Activated T-cell treated with anti-CD3 and anti-CD28 coated beads for 48 hours (primary cell): ENCODE data around the gene BSCL2.
"Not testable (repeated sequence)": the region's sequence is repeated elsewhere in the genome, so short reads cannot be mapped to it uniquely, and the experiment has no call there.

Source experiments
- DNase-seq: peaks from one replicate; pipeline ENCODE4 v3.0.0-alpha.2; 2020; ENCODE audit warnings: low read depth

The BSCL2 gene

DNA sequence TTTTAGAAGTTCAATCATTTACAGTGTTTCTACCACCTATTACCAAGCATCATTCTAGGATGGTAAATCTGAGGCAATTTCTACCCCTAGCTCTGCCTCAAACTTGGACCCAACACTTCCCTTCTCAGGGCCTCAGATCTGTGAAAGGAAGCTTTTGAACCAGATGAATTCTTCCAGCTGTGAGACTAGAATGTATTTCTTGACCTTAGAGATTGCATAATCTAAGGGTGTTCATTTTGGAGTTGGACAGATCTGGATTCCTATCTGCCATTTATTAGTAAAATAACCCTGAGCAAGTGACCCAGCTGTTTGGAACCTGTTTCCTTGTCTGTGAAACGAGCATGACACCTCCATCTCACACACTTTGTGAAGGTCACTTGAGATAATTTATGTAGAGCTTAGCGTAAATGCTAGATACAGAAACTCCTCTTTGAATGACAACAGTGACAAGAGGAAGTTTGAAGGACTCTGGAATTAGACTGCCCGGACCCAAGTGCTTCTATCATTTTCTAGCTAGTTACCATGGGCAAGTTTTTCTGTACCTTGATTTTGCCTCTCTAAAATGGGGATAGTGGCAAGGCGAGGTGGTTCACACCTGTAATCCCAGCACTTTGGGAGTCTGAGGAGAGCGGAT lies 50.3 kb downstream of the BSCL2 start:
- no peak for DNase-seq

DNA sequence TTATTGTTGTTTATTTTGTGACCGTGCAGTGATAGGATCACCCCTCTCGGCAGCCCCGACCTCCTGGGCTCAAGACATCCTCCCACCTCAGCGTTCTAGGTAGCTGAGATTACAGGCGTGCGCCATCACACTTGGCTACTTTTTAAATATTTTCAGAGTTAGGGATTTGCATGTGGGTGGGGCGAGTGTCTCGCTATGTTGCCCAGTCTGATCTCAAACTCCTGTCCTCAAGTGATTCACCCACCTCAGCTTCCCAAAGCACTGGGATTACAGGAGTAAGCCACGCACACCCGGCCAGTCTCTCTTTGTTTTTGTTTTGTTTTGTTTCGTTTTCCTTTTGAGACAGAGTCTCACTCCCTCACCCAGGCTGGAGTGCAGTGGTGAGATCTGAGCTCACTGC lies 52.9 kb downstream of the BSCL2 start:
- no peak for DNase-seq

DNA sequence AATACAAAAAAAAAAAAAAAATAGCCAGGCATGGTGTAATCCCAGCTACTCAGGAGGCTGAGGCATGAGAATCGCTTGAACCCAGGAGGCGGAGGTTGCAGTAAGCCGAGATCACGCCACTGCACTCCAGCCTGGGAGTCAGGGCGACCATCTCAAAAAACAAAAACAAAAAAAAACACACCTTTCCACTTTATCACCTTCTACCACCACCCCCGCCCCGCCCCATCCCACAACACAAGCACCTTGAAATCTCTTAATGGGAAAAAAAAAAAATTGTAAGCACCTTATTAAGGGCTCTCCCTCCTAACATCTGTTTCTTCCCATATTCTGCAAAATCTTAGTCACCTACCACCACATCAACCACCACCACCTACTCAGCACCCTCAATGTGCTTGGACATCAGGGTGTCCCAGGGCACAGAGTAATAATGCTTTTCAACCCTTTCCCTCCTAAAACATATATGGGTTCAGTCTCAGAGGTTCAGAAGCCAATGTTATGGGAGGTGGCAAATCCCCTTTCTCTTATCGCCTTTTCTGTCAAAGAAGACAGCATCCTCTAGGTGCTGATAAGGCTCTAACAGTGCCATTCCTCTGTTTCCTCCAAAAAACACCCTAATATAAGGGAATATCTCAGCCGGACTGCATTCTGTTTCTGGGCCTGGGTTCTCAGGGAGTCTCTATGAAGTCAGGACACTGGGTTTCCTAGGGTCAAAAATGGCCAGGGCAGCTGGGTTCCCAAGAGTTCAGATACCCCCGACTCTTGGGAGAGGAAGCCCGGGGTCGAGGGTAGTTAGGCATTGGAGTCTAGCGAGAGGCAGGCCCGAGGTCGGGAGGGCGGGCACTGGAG lies 54.8 kb downstream of the BSCL2 start:
- no peak for DNase-seq

DNA sequence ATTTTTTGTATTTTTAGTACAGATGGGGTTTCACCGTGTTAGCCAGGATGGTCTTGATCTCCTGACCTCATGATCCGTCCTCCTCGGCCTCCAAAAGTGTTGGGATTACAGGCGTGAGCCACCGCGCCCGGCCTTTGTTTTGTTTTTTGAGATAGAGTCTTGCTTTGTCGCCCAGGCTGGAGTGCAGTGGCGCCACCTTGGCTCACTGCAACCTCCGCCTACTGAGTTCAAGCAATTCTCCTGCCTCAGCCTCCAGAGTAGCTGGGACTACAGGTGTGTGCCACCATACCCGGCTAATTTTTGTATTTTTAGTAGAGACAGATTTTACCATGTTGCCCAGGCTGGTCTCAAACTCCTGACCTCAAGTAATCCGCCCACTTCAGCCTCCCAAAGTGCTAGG lies 56.9 kb downstream of the BSCL2 start:
- DNase-seq = not testable (repeated sequence)

DNA sequence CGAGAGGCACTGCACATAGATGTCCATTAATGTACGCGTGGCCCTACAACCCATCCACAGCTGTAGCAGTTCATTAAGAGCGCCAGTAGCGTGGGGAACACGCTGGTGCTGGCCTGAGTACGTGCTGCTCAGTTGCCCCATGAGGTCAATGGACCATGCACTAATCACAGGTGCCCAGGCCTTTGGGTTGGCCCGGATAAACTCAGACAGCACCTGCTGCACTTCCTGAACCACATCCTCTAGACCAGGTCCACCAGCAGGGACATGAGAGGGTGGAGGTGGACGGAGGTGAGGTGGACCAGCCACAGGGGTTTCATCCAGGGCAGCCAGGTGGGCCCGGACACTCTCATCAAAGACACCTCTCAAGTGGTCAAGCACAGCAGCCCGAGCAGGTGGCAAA lies 57.7 kb downstream of the BSCL2 start:
- DNase-seq = no peak

DNA sequence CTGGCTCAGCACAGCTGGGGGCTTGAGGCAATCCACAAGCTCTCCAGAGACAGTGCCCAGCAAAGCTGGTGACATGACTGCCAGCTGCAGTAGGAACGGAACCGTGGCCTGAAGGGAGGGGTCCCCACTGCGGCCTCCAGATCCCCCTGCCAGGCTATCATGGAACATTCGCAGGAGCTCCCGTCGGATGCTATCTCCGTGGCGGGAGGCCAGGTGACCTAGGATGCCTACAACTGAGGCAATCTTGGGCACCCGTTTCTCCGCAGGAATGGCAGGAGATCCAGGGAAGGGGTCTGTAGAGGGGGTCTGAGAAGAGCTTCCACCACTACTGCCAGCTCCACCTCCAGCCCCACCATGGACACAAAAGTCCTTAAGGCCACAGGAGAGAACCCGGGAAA lies 58.3 kb downstream of the BSCL2 start:
- DNase-seq = no peak

DNA sequence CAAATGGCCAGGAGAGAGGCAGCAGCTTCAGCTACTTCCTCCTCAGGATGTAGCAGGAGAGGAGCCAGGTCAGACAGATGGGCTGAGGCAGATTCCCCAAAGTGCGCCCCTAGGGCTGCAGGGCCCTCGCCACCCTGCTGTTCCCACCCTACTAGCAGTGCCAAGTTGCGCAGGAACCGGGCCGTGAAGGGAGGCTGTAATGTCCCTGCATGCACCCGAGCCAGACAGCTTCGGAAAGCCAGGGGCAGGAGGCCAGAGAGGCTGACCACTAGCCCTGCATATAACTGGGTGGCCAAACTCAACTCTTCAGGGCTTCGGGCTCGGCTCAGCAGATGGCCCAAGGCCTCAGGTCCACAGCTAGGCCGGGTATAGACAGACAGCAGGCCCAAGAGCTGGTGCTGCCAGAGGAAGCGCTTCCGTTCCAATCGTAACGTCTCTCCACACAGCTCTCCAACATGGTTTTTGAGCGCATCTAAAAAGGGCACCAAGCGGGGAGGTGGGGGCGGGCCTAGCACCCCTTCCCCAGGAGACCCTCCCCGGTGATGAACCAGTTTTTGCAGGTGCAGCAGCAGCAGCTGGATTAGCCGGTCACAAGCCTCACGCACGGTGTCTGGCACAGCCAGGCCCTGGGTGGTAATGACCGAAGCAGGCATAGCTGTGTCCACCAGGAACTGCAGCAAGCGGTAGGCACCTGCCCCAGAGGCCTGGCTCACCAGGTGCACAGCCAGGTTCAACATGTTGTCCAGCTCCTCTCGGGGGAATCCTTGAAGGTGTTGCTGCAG lies 58.8 kb downstream of the BSCL2 start:
- no peak for DNase-seq

DNA sequence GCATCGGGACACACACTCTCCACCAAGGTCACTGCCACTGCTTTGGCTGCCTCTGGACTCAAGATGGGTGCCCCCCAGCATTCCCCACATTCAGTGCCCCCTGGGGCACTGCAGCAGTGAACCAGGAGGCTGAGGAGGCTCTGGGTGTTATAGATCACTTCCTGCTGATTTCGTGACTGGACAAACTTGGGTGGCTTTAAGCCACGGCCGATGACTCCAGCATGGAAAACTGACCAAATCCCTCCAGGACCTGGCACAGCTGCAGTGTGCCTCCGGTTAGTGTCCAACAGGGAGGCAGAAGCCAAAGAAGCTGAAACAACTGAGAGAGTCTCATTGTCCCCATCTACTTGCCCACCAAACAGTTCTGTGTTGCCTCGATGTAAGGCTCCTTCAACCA lies 59.6 kb downstream of the BSCL2 start:
- DNase-seq = no peak

DNA sequence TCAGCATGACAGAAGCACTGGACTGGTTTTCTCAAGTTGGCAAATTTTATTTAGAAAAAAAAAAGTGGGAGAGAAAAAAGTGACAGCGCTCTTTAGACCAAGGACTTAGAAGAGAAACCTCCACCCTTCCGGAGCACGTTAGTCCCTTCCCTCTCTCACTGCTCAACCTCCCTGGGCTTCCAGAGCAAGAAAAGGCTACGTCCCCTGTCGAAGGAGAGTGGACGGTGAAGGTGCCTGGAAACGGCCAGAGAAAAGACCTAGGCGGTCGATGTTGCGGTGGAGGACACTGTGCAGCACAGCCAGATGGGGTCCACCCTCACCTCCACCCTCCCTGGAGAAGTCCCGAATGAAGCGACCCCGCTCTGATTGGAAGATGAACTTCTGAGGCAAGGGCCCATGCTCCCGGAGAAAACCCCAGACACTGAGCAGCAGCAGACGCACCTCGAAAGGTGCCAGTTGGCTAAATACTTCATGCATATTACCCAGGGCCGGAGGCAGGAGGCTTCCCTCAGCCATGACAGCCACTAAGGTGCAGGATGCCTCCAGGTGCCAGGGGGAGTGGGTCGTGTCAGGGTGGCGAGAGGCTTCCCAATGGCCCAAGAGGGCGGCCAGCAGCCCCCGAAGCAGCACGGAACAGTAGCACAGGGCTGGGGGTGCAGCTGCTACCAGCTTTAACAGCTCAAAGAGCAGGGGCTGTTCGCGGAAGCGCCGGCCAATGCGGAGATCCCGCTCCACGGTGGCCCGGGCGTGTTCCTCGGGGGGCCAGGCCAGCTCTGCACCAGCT lies 60.2 kb downstream of the BSCL2 start:
- DNase-seq = no peak

DNA sequence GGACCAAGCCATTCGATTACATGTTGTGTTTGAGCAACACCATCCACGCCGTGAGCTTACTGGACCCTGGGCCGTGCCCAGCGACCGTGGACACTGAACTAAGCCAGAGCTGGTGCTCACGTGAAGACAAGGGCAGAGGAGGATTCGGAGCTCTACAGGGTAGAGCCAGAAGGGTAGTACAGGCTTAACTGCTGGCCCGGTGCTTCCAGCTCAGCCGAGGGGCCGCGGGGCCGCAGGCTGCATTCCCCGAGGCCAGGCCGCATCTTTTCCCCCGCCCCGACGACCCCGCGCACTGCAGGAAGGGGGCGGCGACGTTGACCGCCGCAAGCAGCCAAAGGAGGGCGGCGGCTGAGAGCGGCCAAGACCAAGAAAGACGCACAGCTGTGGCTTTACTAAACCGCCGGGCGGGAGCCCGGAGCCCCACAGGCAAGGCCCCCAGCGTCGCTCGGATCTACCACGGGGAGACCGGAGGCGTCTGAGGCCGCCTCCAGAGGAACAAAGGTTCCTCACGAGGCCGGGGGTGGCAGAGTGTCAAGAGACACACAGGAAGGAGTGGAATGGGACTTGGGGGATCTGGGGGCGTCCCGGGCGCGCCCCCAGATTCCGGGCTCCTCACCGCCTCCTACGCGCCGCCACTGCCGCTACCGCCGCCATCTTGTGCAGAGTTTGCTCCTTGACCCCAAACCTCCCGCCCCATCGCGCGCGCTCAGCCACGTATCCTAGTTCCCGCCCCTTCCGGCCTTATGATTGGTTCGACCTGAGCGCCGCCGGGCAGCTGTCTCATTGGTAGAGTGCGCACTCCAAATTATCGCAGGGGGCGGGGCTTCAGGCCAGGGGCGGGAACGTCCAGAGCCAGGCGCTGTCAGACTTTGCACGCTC lies 61.0 kb downstream of the BSCL2 start, which contains the start of gene GANAB:
Gene GANAB, minus strand, starts transcription at position 668 of the 879 bp plus-strand sequence. Its CDS starts 14 bp downstream, at position 654.
- peak; percentile 99 for DNase-seq

DNA sequence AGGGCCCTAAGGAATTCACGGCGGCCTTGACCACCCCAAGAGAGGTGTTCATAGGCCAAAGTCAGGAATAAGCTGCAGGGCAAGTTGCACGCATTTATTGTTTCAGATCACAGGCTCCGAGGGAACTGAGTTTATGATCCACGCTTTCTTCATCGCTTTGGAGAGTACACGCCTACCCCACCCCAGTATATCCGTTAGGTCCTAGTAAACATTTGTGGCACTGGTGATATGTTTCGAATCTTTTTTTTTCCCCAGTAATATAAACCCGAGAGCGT lies 61.6 kb downstream of the BSCL2 start:
- no peak for DNase-seq

DNA sequence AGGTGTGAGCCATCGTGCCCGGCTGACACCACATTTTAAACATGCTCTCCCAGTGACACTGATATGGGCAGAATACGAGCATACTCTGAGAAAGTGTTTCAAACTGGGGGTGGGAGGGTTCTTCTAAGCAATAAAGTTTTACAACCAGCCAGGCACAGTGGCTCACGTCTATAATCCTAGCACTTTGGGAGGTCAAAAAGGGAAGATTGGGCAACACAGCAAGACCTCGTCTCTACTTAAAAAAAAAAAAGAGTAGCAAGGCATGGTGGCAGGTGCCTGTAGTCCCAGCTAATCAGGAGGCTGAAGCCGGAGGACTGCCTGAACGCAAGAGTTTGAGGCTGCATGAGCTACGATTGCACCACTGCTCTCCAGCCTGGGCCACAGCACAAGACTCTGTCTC lies 63.0 kb downstream of the BSCL2 start:
- DNase-seq = no peak
